Effector memory CD4-positive, alpha-beta T cell (primary cell): Measurements from ENCODE around the gene ARID3A.

Experiments
- DNase-seq, 3 donors: peaks; one replicate each; pipeline ENCODE4 v3.0.0-alpha.2; 2020
- H3K27ac ChIP-seq: 2 replicates; pipeline ENCODE4 v1.7.0; 2013; ENCODE audit warnings: mild to moderate bottlenecking, low read length, moderate library complexity; ENCODE audit not compliant: insufficient read depth, poor library complexity, severe bottlenecking
- H3K27me3 ChIP-seq: replicated peaks from 2 replicates; pipeline ENCODE4 v1.7.0; 2013; ENCODE audit warnings: mild to moderate bottlenecking, low read length; ENCODE audit not compliant: insufficient read depth, control insufficient read depth, poor library complexity, severe bottlenecking
- H3K36me3 ChIP-seq: 2 replicates; pipeline ENCODE4 v1.7.0; 2013; ENCODE audit warnings: mild to moderate bottlenecking, low read length, moderate library complexity; ENCODE audit not compliant: control insufficient read depth, insufficient read depth
- H3K4me1 ChIP-seq: 2 replicates; pipeline ENCODE4 v1.7.0; 2013; ENCODE audit warnings: low read length, mild to moderate bottlenecking; ENCODE audit not compliant: control insufficient read depth, insufficient read depth, poor library complexity, severe bottlenecking
- H3K4me3 ChIP-seq: 2 replicates; pipeline ENCODE4 v1.7.0; 2013; ENCODE audit warnings: low read length, low read depth, mild to moderate bottlenecking; ENCODE audit not compliant: insufficient read depth, poor library complexity, severe bottlenecking
- H3K9me3 ChIP-seq: 2 replicates; pipeline ENCODE4 v1.7.0; 2013; ENCODE audit warnings: mild to moderate bottlenecking, low read length, moderate library complexity; ENCODE audit not compliant: control insufficient read depth

Gene ARID3A

DNA sequence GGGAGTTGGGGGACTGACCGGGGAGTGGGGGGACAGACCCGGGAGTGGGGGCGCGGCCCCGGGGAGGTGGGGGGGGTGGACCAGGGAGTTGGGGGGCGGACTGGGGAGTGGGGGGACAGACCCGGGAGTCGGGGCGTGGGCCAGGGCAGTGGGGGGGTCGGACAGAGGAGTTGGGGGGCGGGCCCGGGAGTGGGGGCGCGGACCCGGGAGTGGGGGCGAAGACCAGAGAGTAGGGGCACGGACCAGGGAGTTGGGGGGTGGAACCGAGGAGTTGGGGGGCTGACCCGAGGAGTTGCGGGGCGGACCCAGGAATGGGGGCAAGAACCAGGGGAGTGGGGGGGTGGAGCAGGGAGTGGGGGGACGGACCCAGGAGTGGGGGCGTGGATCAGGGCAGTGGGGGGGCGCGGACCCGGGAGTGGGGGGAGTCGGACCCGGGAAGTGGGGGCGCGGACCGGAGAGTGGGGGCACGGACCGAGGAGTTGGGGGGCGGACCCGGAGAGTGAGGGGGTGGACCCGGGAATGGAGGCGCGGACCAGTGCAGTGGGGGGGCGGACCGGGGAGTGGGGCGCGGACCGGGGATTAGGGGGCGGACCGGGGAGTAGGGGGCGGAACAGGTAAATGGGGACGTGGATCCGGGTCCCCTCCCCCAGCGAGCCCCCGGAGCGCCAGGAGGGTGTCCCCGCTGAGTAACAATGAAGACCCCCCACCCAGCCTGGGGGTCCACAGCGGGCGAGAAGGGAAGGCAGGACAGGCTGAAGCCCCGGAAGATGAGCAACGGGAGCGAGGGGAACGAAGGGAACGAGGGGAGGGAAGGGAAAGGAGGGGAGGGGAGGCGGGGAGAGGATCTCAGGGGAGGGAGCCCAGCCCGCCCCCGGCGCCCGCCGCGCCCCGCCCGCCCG is 13.4 kb upstream of the ARID3A start:
- Histone ChIP-seq H3K4me3 (peak overlapping the region; percentile 72), H3K4me1 (peaks cover 52% of the 10 kb centered on the region), H3K27me3 (peaks cover 7% of the 10 kb centered on the region), H3K27ac (peak overlapping the region; percentile 97), H3K9me3 (no peaks in the 10 kb centered on the region), H3K36me3 (peaks cover 3% of the 10 kb centered on the region)
- DNase-seq = peak in 1 of 3 donors; percentile 39

- peak; percentile 77 to 83 (median 79) for DNase-seq
- Histone ChIP-seq H3K4me1 (peaks cover 53% of the 10 kb centered on the region), H3K9me3 (no peaks in the 10 kb centered on the region), H3K27ac (peak within 1 kb of the TSS; percentile 97), H3K27me3 (peaks cover 13% of the 10 kb centered on the region), H3K4me3 (peak within 1 kb of the TSS; percentile 75), H3K36me3 (peaks cover 3% of the 10 kb centered on the region)
Measured at GRCh38 chr19:913080-913748, 12.6 kb upstream of the ARID3A start, which contains the start of gene R3HDM4. Gene R3HDM4, minus strand, starts transcription at chr19:913219. Its CDS starts 62 bp downstream, at chr19:913157.

DNA sequence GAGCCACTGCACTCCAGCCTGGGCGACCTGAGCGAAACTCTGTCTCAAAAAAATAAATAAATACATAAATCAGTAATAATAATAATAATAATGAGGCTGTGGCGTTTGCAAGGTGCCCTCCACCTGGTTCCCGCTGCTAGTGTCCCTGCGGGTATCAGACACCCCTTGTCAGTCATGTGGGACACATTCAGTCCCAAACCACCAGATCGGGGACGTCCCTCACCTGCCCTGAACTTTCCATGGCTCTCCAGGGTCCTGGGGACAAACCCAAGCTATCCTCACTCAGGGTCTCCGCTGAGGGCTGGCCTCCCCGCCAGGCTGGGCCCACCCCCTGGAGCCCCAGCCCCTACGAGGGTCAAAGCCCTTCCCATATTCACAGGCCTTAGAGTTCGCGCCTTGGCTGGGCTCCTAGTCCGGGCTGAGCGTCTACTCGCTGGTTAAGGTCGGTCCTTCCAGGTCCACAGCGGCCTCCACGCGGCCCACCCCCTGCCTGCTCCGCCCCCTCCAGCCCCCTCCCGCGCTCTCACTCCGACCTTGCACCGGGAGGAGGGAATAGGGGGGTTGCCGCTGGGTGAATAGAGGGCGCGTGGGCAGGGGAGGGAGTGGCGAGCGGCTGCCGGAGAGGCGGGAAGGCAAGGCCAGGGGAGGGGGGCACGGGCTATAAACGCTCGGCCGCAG is 9.1 kb upstream of the ARID3A start:
- Histone ChIP-seq H3K27me3 (peaks cover 17% of the 10 kb centered on the region), H3K4me1 (peaks cover 45% of the 10 kb centered on the region), H3K27ac (no peak overlapping the region), H3K4me3 (peak overlapping the region; percentile 58), H3K36me3 (no peaks in the 10 kb centered on the region), H3K9me3 (no peaks in the 10 kb centered on the region)
- DNase-seq = no peak

- H3K4me3 ChIP-seq = peak within 1 kb of the TSS; percentile 58
Measured at GRCh38 chr19:917323-918151, 8.3 kb upstream of the ARID3A start, which contains the start of gene KISS1R. Gene KISS1R, plus strand, starts transcription at chr19:917333. Its CDS starts 170 bp downstream, at chr19:917503.

DNA sequence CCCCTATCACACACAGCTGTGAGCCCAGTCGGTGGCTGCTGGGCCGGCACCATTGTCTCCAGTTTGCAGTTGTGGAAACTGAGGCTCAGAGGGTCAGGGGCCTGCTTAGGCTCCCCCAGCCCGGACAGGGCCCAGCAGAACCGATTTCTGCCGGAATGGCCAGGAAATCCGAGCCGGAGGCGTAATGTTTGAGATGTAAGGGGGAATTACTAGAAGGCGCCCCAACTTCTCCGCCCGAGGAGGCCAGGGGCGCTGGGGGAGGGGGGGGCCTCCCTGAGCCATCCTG is 7.7 kb upstream of the ARID3A start:
- Histone ChIP-seq H3K36me3 (no peaks in the 10 kb centered on the region), H3K9me3 (no peaks in the 10 kb centered on the region), H3K27me3 (peaks cover 17% of the 10 kb centered on the region), H3K4me1 (peaks cover 47% of the 10 kb centered on the region), H3K27ac (no peak overlapping the region), H3K4me3 (peak overlapping the region; percentile 58)
- DNase-seq = no peak

More at GRCh38 chr19:917323-918151, 8.3 kb upstream of the ARID3A start, which contains the start of gene KISS1R:
- H3K4me1 ChIP-seq = peaks cover 47% of the 10 kb centered on the region
- no peaks in the 10 kb centered on the region for H3K9me3 ChIP-seq
- H3K27ac ChIP-seq = no peak within 1 kb of the TSS
- no peak for DNase-seq
- H3K27me3 ChIP-seq = peaks cover 17% of the 10 kb centered on the region
- H3K36me3 ChIP-seq = no peaks in the 10 kb centered on the region

- no peaks in the 10 kb centered on the region for H3K9me3 ChIP-seq
- peak overlapping the region; percentile 21 for H3K27ac ChIP-seq
- H3K36me3 ChIP-seq = no peaks in the 10 kb centered on the region
- no peak for DNase-seq
- H3K27me3 ChIP-seq = peaks cover 17% of the 10 kb centered on the region
- peaks cover 44% of the 10 kb centered on the region for H3K4me1 ChIP-seq
- peak overlapping the region; percentile 58 for H3K4me3 ChIP-seq
Measured at GRCh38 chr19:918481-919198, 7.2 kb upstream of the ARID3A start.

DNA sequence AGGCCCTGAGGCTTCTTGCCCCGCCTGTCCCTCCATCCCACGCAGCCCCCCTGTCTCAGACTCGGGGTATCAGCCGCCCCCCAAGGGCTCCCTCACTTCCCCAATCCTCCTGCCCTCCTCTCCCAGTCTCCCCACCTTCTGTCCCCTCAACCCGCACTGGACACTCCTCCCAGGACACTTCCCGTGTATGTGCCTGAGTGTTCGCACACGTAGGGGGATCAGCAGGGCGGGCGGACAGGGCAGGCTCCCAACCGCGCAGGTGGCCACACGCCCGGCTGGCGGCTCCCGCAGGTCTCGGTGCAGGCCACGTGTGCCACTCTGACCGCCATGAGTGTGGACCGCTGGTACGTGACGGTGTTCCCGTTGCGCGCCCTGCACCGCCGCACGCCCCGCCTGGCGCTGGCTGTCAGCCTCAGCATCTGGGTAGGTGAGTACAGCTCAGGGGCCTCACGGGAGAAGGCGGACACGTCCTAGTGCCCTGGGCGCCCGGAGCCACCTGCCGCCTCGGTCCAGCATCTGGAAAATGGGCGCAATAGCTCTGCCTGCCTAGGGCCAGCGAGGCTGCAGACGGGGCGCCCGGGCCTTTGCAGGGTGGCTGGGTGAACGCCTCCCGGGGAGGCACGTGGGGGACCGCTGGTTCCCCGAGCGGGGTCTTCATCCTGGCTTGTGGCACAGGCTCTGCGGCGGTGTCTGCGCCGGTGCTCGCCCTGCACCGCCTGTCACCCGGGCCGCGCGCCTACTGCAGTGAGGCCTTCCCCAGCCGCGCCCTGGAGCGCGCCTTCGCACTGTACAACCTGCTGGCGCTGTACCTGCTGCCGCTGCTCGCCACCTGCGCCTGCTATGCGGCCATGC is 6.4 kb upstream of the ARID3A start:
- Histone ChIP-seq H3K4me1 (peaks cover 41% of the 10 kb centered on the region), H3K36me3 (no peaks in the 10 kb centered on the region), H3K27ac (peak overlapping the region; percentile 47), H3K27me3 (peaks cover 17% of the 10 kb centered on the region), H3K4me3 (peak overlapping the region; percentile 45), H3K9me3 (no peaks in the 10 kb centered on the region)
- no peak for DNase-seq

GRCh38 chr19:920051-920864 is 5.6 kb upstream of the ARID3A start:
- Histone ChIP-seq H3K9me3 (no peaks in the 10 kb centered on the region), H3K27me3 (peaks cover 17% of the 10 kb centered on the region), H3K4me3 (peak overlapping the region; percentile 45), H3K27ac (peak overlapping the region; percentile 47), H3K4me1 (peaks cover 47% of the 10 kb centered on the region), H3K36me3 (no peaks in the 10 kb centered on the region)
- peak; percentile 45 to 61 (median 56) for DNase-seq
